Osteocyte (in vitro differentiated cells): ENCODE measurements around the gene PYGB. TPM values are rescaled to one million over a fixed set of nuclear protein-coding genes. Genes with fewer than 3 reads are reported as not detected.
"Not testable (repeated sequence)": the region's sequence is repeated elsewhere in the genome, so short reads cannot be mapped to it uniquely, and the experiment has no call there.

ENCODE experiments used
- DNase-seq: peaks from one replicate; pipeline ENCODE4 v3.0.0; 2021; ENCODE audit warnings: mixed read lengths; ENCODE audit not compliant: unreplicated experiment; ENCODE audit errors: extremely low spot score
- H3K27ac Mint-ChIP-seq: one replicate; pipeline ENCODE4 v1.8.0; 2021; ENCODE audit warnings: mild to moderate bottlenecking, mixed read lengths; ENCODE audit not compliant: unreplicated experiment
- H3K27me3 Mint-ChIP-seq: one replicate; pipeline ENCODE4 v1.8.0; 2021; ENCODE audit warnings: mixed read lengths; ENCODE audit not compliant: unreplicated experiment
- H3K36me3 Mint-ChIP-seq: one replicate; pipeline ENCODE4 v1.8.0; 2021; ENCODE audit warnings: mixed read lengths; ENCODE audit not compliant: unreplicated experiment
- H3K4me1 Mint-ChIP-seq: one replicate; pipeline ENCODE4 v1.8.0; 2021; ENCODE audit warnings: mixed read lengths; ENCODE audit not compliant: unreplicated experiment
- H3K4me3 Mint-ChIP-seq: one replicate; pipeline ENCODE4 v1.8.0; 2021; ENCODE audit warnings: mild to moderate bottlenecking, moderate library complexity, mixed read lengths; ENCODE audit not compliant: unreplicated experiment
- H3K9me3 Mint-ChIP-seq: one replicate; pipeline ENCODE4 v1.8.0; 2021; ENCODE audit warnings: mixed read lengths; ENCODE audit not compliant: unreplicated experiment
- CTCF ChIP-seq: fragments of 200-600 bp; sonication (generic); IDR thresholded peaks from 2 replicates; pipeline ENCODE4 v1.5.0; 2021; ENCODE audit warnings: antibody characterized with exemption, mild to moderate bottlenecking, moderate library complexity
- total RNA-seq: library from RNA; stranded (reverse); gene quantifications from 2 replicates; pipeline ENCODE4 v1.2.1, GENCODE V29; 2021

The PYGB gene
- total RNA-seq, 1 donor from 2014 or later: 234 TPM

GRCh38 chr20:25238319-25239037, 9.4 kb upstream of the PYGB start:
- H3K27ac Mint-ChIP-seq: peak overlapping the region; percentile 98
- H3K4me1 Mint-ChIP-seq: peaks cover 79% of the 10 kb centered on the region
- H3K27me3 Mint-ChIP-seq: no peaks in the 10 kb centered on the region
- TF ChIP-seq CTCF: no peak
- H3K4me3 Mint-ChIP-seq: peak overlapping the region; percentile 34
- DNase-seq: no peak
- H3K9me3 Mint-ChIP-seq: peaks cover 3% of the 10 kb centered on the region
- H3K36me3 Mint-ChIP-seq: peaks cover 2% of the 10 kb centered on the region

GRCh38 chr20:25239387-25240370, 8.2 kb upstream of the PYGB start:
- Mint-ChIP-seq H3K4me3 (no peak overlapping the region), H3K4me1 (peaks cover 67% of the 10 kb centered on the region), H3K27ac (peak overlapping the region; percentile 98), H3K36me3 (peaks cover 5% of the 10 kb centered on the region), H3K9me3 (peaks cover 6% of the 10 kb centered on the region), H3K27me3 (no peaks in the 10 kb centered on the region)
- TF ChIP-seq CTCF: no peak
- no peak for DNase-seq

- Mint-ChIP-seq H3K27ac (peak overlapping the region; percentile 98), H3K4me1 (peaks cover 66% of the 10 kb centered on the region)
- H3K9me3 Mint-ChIP-seq, H3K27me3 Mint-ChIP-seq, H3K36me3 Mint-ChIP-seq, H3K4me3 Mint-ChIP-seq, DNase-seq: not testable (repeated sequence)
Observed at GRCh38 chr20:25240851-25241658, 6.8 kb upstream of the PYGB start.

- H3K27me3 Mint-ChIP-seq, H3K36me3 Mint-ChIP-seq, H3K4me3 Mint-ChIP-seq, H3K9me3 Mint-ChIP-seq, DNase-seq: not testable (repeated sequence)
- Mint-ChIP-seq H3K27ac (peak overlapping the region; percentile 98), H3K4me1 (peaks cover 67% of the 10 kb centered on the region)
Observed at GRCh38 chr20:25241659-25241955, 6.3 kb upstream of the PYGB start.

GRCh38 chr20:25242231-25242630, 5.7 kb upstream of the PYGB start:
- H3K27ac Mint-ChIP-seq: no peak overlapping the region
- H3K36me3 Mint-ChIP-seq: peaks cover 5% of the 10 kb centered on the region
- no peak overlapping the region for H3K4me3 Mint-ChIP-seq
- TF ChIP-seq CTCF: no peak
- no peak for DNase-seq
- H3K27me3 Mint-ChIP-seq: no peaks in the 10 kb centered on the region
- H3K4me1 Mint-ChIP-seq: peaks cover 67% of the 10 kb centered on the region
- peaks cover 6% of the 10 kb centered on the region for H3K9me3 Mint-ChIP-seq
